HCT116 (cell line): ENCODE measurements around the gene LRP1. TPM values are rescaled to one million over a fixed set of nuclear protein-coding genes. Genes with fewer than 3 reads are reported as not detected.
A peak's percentile ranks its signal among the peaks of the same experiment; 100 is the strongest.

Source experiments
- ATAC-seq: fragments of 200-7000 bp; cut with Tn5 transposase; 2 replicates; pipeline ENCODE4 v1.9.1; 2020; ENCODE audit warnings: mild to moderate bottlenecking, moderate library complexity
- BruUV-seq: library from RNA; stranded (reverse); fragments of 400-500 nt; replicated peaks from 2 replicates; lab custom pipeline; 2021; lab: Mats Ljungman, UMichigan
- CTCF ChIA-PET: fragments of 300-600 bp; sonication (Branson Sonifier 250); formaldehyde crosslinking; loops from one replicate; lab custom pipeline; 2021; ENCODE audit warnings: antibody characterized with exemption; lab: Charles Lee
- POLR2A ChIA-PET: fragments of 300-600, 350-600 bp; sonication (Branson Sonifier 250); formaldehyde crosslinking; loops from one replicate; lab custom pipeline; 2021; ENCODE audit warnings: antibody characterized with exemption; lab: Charles Lee
- RAD21 ChIA-PET, 2 experiments: fragments of 300-600 bp; sonication (Branson Sonifier 250); formaldehyde crosslinking; loops; one replicate each; lab custom pipeline; 2023; ENCODE audit warnings: low total read pairs in 2 of 2; ENCODE audit not compliant: uncharacterized antibody in 2 of 2, unreplicated experiment in 2 of 2, low non-redundant PET in 1 of 2; lab: Charles Lee
- DNase-seq: peaks from one replicate; pipeline ENCODE4 v3.0.0-alpha.2; 2010; ENCODE audit warnings: low read depth, low spot score
- H2AFZ ChIP-seq: fragments of 200-600 bp; shearing (Covaris generic), sonication (generic); 2 replicates; pipeline ENCODE4 v1.6.1; 2017; ENCODE audit warnings: low read depth, mixed run types, mixed read lengths, antibody characterized with exemption, low read length; ENCODE audit not compliant: poor library complexity, severe bottlenecking
- H3K27ac ChIP-seq: 2 replicates; pipeline ENCODE4 v1.5.1; 2012; ENCODE audit warnings: low read depth, low read length
- H3K27me3 ChIP-seq: fragments of 200-600 bp; sonication (generic); 2 replicates; pipeline ENCODE4 v1.6.1; 2016; ENCODE audit warnings: mixed run types, low read length, mixed read lengths; ENCODE audit not compliant: insufficient read depth
- H3K36me3 ChIP-seq, 2 experiments: fragments of 200-500 bp in 1 of 2; fragments of 200-600 bp in 1 of 2; sonication (Bioruptor generic) in 1 of 2; sonication (generic) in 1 of 2; 2 replicates each; pipeline versions ENCODE4 v1.5.1 to v1.6.1; 2014 to 2016; ENCODE audit warnings: low read length in 2 of 2, inconsistent platforms in 1 of 2, mixed read lengths in 1 of 2, mixed run types in 1 of 2; ENCODE audit not compliant: insufficient read depth in 2 of 2, control insufficient read depth in 1 of 2
- H3K4me1 ChIP-seq, 2 experiments: fragments of 200-600 bp in 1 of 2; sonication (generic) in 1 of 2; 2 replicates each; pipeline versions ENCODE4 v1.5.1 to v1.6.1; 2012 to 2017; ENCODE audit warnings: low read length in 2 of 2, inconsistent platforms in 1 of 2, mild to moderate bottlenecking in 1 of 2, mixed read lengths in 1 of 2, mixed run types in 1 of 2, moderate library complexity in 1 of 2; ENCODE audit not compliant: insufficient read depth in 2 of 2, control insufficient read depth in 1 of 2
- H3K4me2 ChIP-seq: fragments of 200-600 bp; sonication (generic); 2 replicates; pipeline ENCODE4 v1.6.1; 2017; ENCODE audit warnings: mixed run types, low read length, mixed read lengths
- H3K4me3 ChIP-seq, 2 experiments: fragments of 200-600 bp in 1 of 2; sonication (generic) in 1 of 2; replicated peaks in 1 of 2; 2 replicates each; pipeline ENCODE4 v1.5.1; 2011 to 2016; ENCODE audit warnings: low read length in 2 of 2, control low read depth in 1 of 2, low read depth in 1 of 2, mild to moderate bottlenecking in 1 of 2, mixed read lengths in 1 of 2, mixed run types in 1 of 2
- H3K79me2 ChIP-seq: fragments of 200-600 bp; sonication (generic); 2 replicates; pipeline ENCODE4 v1.6.1; 2017; ENCODE audit warnings: mild to moderate bottlenecking, mixed run types, low read length, moderate library complexity, mixed read lengths; ENCODE audit not compliant: insufficient read depth
- H3K9ac ChIP-seq: fragments of 200-600 bp; sonication (generic); 2 replicates; pipeline ENCODE4 v1.6.1; 2016; ENCODE audit warnings: low read length, mixed read lengths
- H3K9me2 ChIP-seq: fragments of 200-600 bp; sonication (generic), shearing (Covaris generic); 2 replicates; pipeline ENCODE4 v1.6.1; 2017; ENCODE audit warnings: mixed run types, mild to moderate bottlenecking, moderate library complexity; ENCODE audit not compliant: insufficient read depth
- H3K9me3 ChIP-seq, 2 experiments: fragments of 200-500 bp in 1 of 2; fragments of 200-600 bp in 1 of 2; sonication (Bioruptor generic) in 1 of 2; sonication (generic) in 1 of 2; 2 replicates each; pipeline ENCODE4 v1.6.1; 2014 to 2017; ENCODE audit warnings: low read length in 2 of 2, mixed read lengths in 2 of 2, inconsistent platforms in 1 of 2, low read depth in 1 of 2, mild to moderate bottlenecking in 1 of 2, mixed run types in 1 of 2, moderate library complexity in 1 of 2; ENCODE audit not compliant: control insufficient read depth in 1 of 2, insufficient read depth in 1 of 2
- H4K20me1 ChIP-seq: fragments of 200-600 bp; sonication (generic), shearing (Covaris generic); 2 replicates; pipeline ENCODE4 v1.6.1; 2017; ENCODE audit warnings: mixed run types, mild to moderate bottlenecking, moderate library complexity; ENCODE audit not compliant: insufficient read depth
- EGR1 ChIP-seq: IDR thresholded peaks from 2 replicates; pipeline ENCODE4 v1.6.1; 2012; ENCODE audit warnings: low read depth
- ELF1 ChIP-seq: IDR thresholded peaks from 2 replicates; pipeline ENCODE4 v1.6.1; 2012; ENCODE audit warnings: low read depth, borderline replicate concordance
- EZH2 ChIP-seq: fragments of 200-600 bp; sonication (generic); IDR thresholded peaks from 2 replicates; pipeline ENCODE4 v1.6.1; 2017; ENCODE audit warnings: antibody characterized with exemption, mixed run types
- EZH2phosphoT487 ChIP-seq: fragments of 200-600 bp; IDR thresholded peaks from 2 replicates; pipeline ENCODE4 v1.6.1; 2018; ENCODE audit warnings: antibody characterized with exemption, borderline replicate concordance
- FOSL1 ChIP-seq: IDR thresholded peaks from 2 replicates; pipeline ENCODE4 v1.6.1; 2012; ENCODE audit warnings: low read depth
- JUND ChIP-seq: IDR thresholded peaks from 2 replicates; pipeline ENCODE4 v1.6.1; 2012
- POLR2A ChIP-seq: IDR thresholded peaks from 2 replicates; pipeline ENCODE4 v1.7.0; 2011; ENCODE audit warnings: borderline replicate concordance; ENCODE audit not compliant: insufficient read depth, insufficient read length; ENCODE audit errors: extremely low read depth
- RAD21 ChIP-seq: IDR thresholded peaks from 2 replicates; pipeline ENCODE4 v1.6.1; 2012; ENCODE audit warnings: low read depth, mild to moderate bottlenecking
- SIN3A ChIP-seq: IDR thresholded peaks from 2 replicates; pipeline ENCODE4 v1.6.1; 2012; ENCODE audit warnings: low read depth
- SP1 ChIP-seq: IDR thresholded peaks from 2 replicates; pipeline ENCODE4 v1.6.1; 2012; ENCODE audit warnings: low read depth
- SRF ChIP-seq: IDR thresholded peaks from 2 replicates; pipeline ENCODE4 v1.6.1; 2012; ENCODE audit warnings: low read depth
- TCF7L2 ChIP-seq: IDR thresholded peaks from 2 replicates; pipeline ENCODE4 v1.7.0; 2011; ENCODE audit warnings: borderline replicate concordance, inconsistent platforms; ENCODE audit not compliant: insufficient read depth, insufficient read length; ENCODE audit errors: extremely low read depth
- YY1 ChIP-seq: IDR thresholded peaks from 2 replicates; pipeline ENCODE4 v1.6.1; 2011; ENCODE audit warnings: low read length, low read depth, moderate library complexity, mild to moderate bottlenecking; ENCODE audit not compliant: insufficient replicate concordance; ENCODE audit errors: extremely low read depth
- intact Hi-C: fragments of 100-400 bp; cut with micrococcal nuclease; formaldehyde crosslinking; loops from 2 replicates; pipeline ENCODE4 v1.10.0; 2022
- total RNA-seq: library from RNA; stranded (reverse); gene quantifications from one replicate; pipeline ENCODE4 v1.2.1, GENCODE V29; 2021; ENCODE audit not compliant: unreplicated experiment
- TF ChIP-seq, protein P1 (sequence below): IDR thresholded peaks from 2 replicates; pipeline ENCODE4 v1.6.1; 2012
- TF ChIP-seq, protein P2 (sequence below): IDR thresholded peaks from 2 replicates; pipeline ENCODE4 v1.6.1; 2012
- TF ChIP-seq, protein P3 (sequence below): IDR thresholded peaks from 2 replicates; pipeline ENCODE4 v1.6.1; 2011; ENCODE audit warnings: mild to moderate bottlenecking, low read length, moderate library complexity; ENCODE audit not compliant: insufficient replicate concordance; ENCODE audit errors: extremely low read depth

Gene LRP1
- total RNA-seq, 1 experiment from 2014 or later: 12.0 TPM

DNA sequence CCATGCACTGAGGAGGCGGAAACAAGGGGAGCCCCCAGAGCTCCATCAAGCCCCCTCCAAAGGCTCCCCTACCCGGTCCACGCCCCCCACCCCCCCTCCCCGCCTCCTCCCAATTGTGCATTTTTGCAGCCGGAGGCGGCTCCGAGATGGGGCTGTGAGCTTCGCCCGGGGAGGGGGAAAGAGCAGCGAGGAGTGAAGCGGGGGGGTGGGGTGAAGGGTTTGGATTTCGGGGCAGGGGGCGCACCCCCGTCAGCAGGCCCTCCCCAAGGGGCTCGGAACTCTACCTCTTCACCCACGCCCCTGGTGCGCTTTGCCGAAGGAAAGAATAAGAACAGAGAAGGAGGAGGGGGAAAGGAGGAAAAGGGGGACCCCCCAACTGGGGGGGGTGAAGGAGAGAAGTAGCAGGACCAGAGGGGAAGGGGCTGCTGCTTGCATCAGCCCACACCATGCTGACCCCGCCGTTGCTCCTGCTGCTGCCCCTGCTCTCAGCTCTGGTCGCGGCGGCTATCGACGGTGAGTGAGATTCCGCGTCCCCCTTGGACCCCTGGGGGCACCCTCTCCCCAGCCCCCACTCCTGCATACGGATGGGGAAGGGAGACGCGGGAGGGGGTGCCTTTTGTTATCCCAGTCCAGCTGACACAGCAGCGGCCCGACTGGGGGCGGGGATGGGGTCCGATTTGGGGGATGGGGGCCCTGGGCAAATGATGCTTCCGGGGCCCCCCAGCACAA, 400 bp downstream of the LRP1 start:
- no peak for ATAC-seq
- H3K9ac ChIP-seq: peak overlapping the region; percentile 30; the same call in 1 of the 2 replicates

DNA sequence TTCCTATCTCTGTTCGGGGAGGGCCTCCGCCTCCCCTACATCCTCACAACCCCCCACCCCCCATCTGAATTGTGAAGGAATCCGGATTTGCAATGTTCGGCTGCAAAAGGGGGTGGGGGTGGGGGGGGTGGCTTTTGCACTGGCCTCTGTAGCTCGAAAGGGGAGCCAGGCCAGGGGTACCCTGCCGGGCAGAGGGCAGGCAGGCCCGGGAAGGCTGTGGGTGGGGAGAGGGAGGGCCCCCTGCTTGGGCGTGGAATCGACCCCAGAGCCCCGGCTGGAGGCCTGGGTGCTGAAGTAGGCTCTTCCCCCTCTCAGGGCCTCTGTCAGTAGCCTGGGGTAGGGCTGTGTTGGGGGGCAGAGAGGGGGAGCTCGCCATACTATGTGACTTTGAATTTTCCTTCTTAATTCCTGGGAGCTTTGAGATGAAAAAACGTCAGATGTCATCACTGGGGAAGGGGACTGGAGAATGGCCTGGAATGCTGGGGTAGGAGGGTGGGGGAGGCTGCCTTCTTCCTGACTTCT, 1.1 kb downstream of the LRP1 start:
- H3K79me2 ChIP-seq: no peaks in the 10 kb centered on the region

More for the DNA sequence above, 400 bp downstream of the LRP1 start:
- Histone ChIP-seq H3K4me3 (peak overlapping the region; percentile 74 to 80), H3K9me2 (no peaks in the 10 kb centered on the region), H2AFZ (no peak overlapping the region), H3K36me3 (no peaks in the 10 kb centered on the region), H3K79me2 (no peaks in the 10 kb centered on the region), H3K27ac (no peak overlapping the region; the same call in 1 of the 2 replicates), H3K4me2 (peak overlapping the region; percentile 99), H3K9me3 (peaks cover 3 to 4% of the 10 kb centered on the region in 2 experiments; a peak in 1 of 4 replicates), H3K27me3 (no peaks in the 10 kb centered on the region), H3K4me1 (peaks cover 9 to 40% of the 10 kb centered on the region in 2 experiments), H4K20me1 (no peaks in the 10 kb centered on the region)
- intact Hi-C loops: loop anchor here (10.0 kb wide), 1 partner anchor 116 kb away; no protein-coding TSS in a partner anchor
- POLR2A ChIA-PET: interaction anchor here (0.8 to 1.9 kb wide), 7 partner anchors 14 to 441 kb away, joined by 3 to 20 read pairs (median 4); partner anchors contain the start of genes NEMP1, PTGES3 and STAT6
- RAD21 ChIA-PET: interaction anchor here (0.8 to 1.5 kb wide), 6 partner anchors 11 to 59 kb away, joined by 3 to 9 read pairs (median 4); no protein-coding TSS in a partner anchor
- no TSS peak for BruUV-seq
- CTCF ChIA-PET: interaction anchor here (0.8 to 5.8 kb wide), 9 partner anchors 8 to 330 kb away, joined by 3 to 44 read pairs (median 6); partner anchors contain the start of genes GLI1 and STAT6
- TF ChIP-seq TCF7L2 (no peak), SRF (no peak)
- no peak for DNase-seq

More for the DNA sequence above, 1.1 kb downstream of the LRP1 start:
- Histone ChIP-seq H3K27me3 (no peaks in the 10 kb centered on the region), H3K36me3 (no peaks in the 10 kb centered on the region), H4K20me1 (no peaks in the 10 kb centered on the region), H3K4me3 (peak overlapping the region; percentile 74 to 80; a peak in 2 of 4 replicates), H3K9me2 (no peaks in the 10 kb centered on the region), H2AFZ (no peak overlapping the region), H3K4me2 (peak overlapping the region; percentile 99), H3K9ac (no peak overlapping the region), H3K27ac (no peak overlapping the region), H3K4me1 (peaks cover 9 to 40% of the 10 kb centered on the region in 2 experiments), H3K9me3 (no peaks in the 10 kb centered on the region)
- ChIA-PET POLR2A (no interaction called here), CTCF (interaction anchor here (4.1 kb wide), 1 partner anchor 46 kb away, joined by 40 read pairs; no protein-coding TSS in a partner anchor), RAD21 (no interaction called here)
- TF ChIP-seq SIN3A (no peak), EZH2 (no peak), JUND (no peak), TCF7L2 (no peak), RAD21 (no peak), FOSL1 (no peak), SRF (no peak), ELF1 (no peak), EZH2phosphoT487 (no peak), SP1 (no peak), YY1 (no peak), POLR2A (no peak), EGR1 (no peak)
- TF ChIP-seq, protein P1, sequence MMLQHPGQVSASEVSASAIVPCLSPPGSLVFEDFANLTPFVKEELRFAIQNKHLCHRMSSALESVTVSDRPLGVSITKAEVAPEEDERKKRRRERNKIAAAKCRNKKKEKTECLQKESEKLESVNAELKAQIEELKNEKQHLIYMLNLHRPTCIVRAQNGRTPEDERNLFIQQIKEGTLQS: no peak
- TF ChIP-seq, protein P2, sequence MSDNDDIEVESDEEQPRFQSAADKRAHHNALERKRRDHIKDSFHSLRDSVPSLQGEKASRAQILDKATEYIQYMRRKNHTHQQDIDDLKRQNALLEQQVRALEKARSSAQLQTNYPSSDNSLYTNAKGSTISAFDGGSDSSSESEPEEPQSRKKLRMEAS: no peak
- TF ChIP-seq, protein P3, sequence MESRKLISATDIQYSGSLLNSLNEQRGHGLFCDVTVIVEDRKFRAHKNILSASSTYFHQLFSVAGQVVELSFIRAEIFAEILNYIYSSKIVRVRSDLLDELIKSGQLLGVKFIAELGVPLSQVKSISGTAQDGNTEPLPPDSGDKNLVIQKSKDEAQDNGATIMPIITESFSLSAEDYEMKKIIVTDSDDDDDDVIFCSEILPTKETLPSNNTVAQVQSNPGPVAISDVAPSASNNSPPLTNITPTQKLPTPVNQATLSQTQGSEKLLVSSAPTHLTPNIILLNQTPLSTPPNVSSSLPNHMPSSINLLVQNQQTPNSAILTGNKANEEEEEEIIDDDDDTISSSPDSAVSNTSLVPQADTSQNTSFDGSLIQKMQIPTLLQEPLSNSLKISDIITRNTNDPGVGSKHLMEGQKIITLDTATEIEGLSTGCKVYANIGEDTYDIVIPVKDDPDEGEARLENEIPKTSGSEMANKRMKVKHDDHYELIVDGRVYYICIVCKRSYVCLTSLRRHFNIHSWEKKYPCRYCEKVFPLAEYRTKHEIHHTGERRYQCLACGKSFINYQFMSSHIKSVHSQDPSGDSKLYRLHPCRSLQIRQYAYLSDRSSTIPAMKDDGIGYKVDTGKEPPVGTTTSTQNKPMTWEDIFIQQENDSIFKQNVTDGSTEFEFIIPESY: no peak
- ATAC-seq: no peak
- BruUV-seq: no TSS peak
- no peak for DNase-seq
- intact Hi-C loops: loop anchor here (10.0 kb wide), 1 partner anchor 115 kb away; no protein-coding TSS in a partner anchor
